Upper lobe of right lung (tissue), 1 donor: Measurements from ENCODE around the gene PRXL2B. TPM values are rescaled to one million over a fixed set of nuclear protein-coding genes. Genes with fewer than 3 reads are reported as not detected.

ENCODE experiments used
- ATAC-seq: fragments of 200-7000 bp; cut with Tn5 transposase; one replicate; pipeline ENCODE4 v1.9.1; 2020; ENCODE audit warnings: mild to moderate bottlenecking, moderate library complexity
- DNase-seq: peaks from one replicate; pipeline ENCODE4 v3.0.0-alpha.2; 2020
- H3K27ac ChIP-seq: fragments of 200-600 bp; one replicate; pipeline ENCODE4 v1.8.0; 2022
- H3K27me3 ChIP-seq: fragments of 200-600 bp; one replicate; pipeline ENCODE4 v1.8.0; 2022; ENCODE audit warnings: mild to moderate bottlenecking
- H3K36me3 ChIP-seq: fragments of 200-600 bp; one replicate; pipeline ENCODE4 v1.8.0; 2022
- H3K4me1 ChIP-seq: fragments of 200-600 bp; one replicate; pipeline ENCODE4 v1.8.0; 2022
- H3K4me3 ChIP-seq: fragments of 200-600 bp; one replicate; pipeline ENCODE4 v1.8.0; 2022; ENCODE audit warnings: mild to moderate bottlenecking
- H3K9me3 ChIP-seq: fragments of 200-600 bp; one replicate; pipeline ENCODE4 v1.8.0; 2022
- intact Hi-C: fragments of 100-400 bp; cut with DNase I; formaldehyde crosslinking; loops from one replicate; pipeline ENCODE4 v1.11.0; 2022
- total RNA-seq: library from RNA; stranded (reverse); fragmentation: NEBNext Ultra II Directional; extraction: Animal tissue kit (Norgen Biotek cat#: 25700); gene quantifications from one replicate; pipeline ENCODE4 v1.2.1, GENCODE V29; 2021
- TF ChIP-seq, protein P1 (sequence below): fragments of 200-600 bp; IDR thresholded peaks from one replicate; pipeline ENCODE4 v1.8.0; 2022; ENCODE audit warnings: antibody characterized with exemption
- donor health status: DM: no; HTN: yes; CAD: no; lungs with severe emphysema.

Gene PRXL2B
- total RNA-seq, 1 donor from 2014 or later, result 25.9 TPM

- H3K4me3 ChIP-seq, result peak overlapping the region; percentile 94
- peak overlapping the region; percentile 98 for H3K27ac ChIP-seq
- intact Hi-C loops, result no loop called here
- peak; percentile 6 for ATAC-seq
- peaks cover 30% of the 10 kb centered on the region for H3K4me1 ChIP-seq
- no peak for DNase-seq
- peaks cover 17% of the 10 kb centered on the region for H3K36me3 ChIP-seq
- no peaks in the 10 kb centered on the region for H3K9me3 ChIP-seq
- no peaks in the 10 kb centered on the region for H3K27me3 ChIP-seq
- TF ChIP-seq, protein P1, sequence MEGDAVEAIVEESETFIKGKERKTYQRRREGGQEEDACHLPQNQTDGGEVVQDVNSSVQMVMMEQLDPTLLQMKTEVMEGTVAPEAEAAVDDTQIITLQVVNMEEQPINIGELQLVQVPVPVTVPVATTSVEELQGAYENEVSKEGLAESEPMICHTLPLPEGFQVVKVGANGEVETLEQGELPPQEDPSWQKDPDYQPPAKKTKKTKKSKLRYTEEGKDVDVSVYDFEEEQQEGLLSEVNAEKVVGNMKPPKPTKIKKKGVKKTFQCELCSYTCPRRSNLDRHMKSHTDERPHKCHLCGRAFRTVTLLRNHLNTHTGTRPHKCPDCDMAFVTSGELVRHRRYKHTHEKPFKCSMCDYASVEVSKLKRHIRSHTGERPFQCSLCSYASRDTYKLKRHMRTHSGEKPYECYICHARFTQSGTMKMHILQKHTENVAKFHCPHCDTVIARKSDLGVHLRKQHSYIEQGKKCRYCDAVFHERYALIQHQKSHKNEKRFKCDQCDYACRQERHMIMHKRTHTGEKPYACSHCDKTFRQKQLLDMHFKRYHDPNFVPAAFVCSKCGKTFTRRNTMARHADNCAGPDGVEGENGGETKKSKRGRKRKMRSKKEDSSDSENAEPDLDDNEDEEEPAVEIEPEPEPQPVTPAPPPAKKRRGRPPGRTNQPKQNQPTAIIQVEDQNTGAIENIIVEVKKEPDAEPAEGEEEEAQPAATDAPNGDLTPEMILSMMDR, result peak; percentile 44
These were observed 31.8 kb upstream of the PRXL2B start for GRCh38 chr1:2554621-2555387.

GRCh38 chr1:2555634-2556276 is 30.8 kb upstream of the PRXL2B start:
- TF ChIP-seq, protein P1, result no peak
- no peaks in the 10 kb centered on the region for H3K9me3 ChIP-seq

GRCh38 chr1:2556277-2556677 is 30.3 kb upstream of the PRXL2B start, which contains the start of gene TNFRSF14:
TNFRSF14 (plus strand) TSS chr1:2556371; CDS start chr1:2556665, 294 bp downstream.
- TF ChIP-seq, protein P1, result no peak
- DNase-seq, result peak; percentile 84
- ATAC-seq, result peak; percentile 48
- Histone ChIP-seq H3K4me3 (peak within 1 kb of the TSS; percentile 94), H3K9me3 (no peaks in the 10 kb centered on the region), H3K4me1 (peaks cover 30% of the 10 kb centered on the region), H3K36me3 (peaks cover 30% of the 10 kb centered on the region), H3K27ac (peak within 1 kb of the TSS; percentile 98), H3K27me3 (no peaks in the 10 kb centered on the region)
- intact Hi-C loops, result no loop called here

More at GRCh38 chr1:2555634-2556276, 30.8 kb upstream of the PRXL2B start:
- Histone ChIP-seq H3K4me1 (peaks cover 30% of the 10 kb centered on the region), H3K36me3 (peaks cover 26% of the 10 kb centered on the region), H3K27ac (peak overlapping the region; percentile 98), H3K27me3 (no peaks in the 10 kb centered on the region), H3K4me3 (peak overlapping the region; percentile 94)
- ATAC-seq, result peak; percentile 78
- DNase-seq, result peak; percentile 94
- intact Hi-C loops, result no loop called here

DNA sequence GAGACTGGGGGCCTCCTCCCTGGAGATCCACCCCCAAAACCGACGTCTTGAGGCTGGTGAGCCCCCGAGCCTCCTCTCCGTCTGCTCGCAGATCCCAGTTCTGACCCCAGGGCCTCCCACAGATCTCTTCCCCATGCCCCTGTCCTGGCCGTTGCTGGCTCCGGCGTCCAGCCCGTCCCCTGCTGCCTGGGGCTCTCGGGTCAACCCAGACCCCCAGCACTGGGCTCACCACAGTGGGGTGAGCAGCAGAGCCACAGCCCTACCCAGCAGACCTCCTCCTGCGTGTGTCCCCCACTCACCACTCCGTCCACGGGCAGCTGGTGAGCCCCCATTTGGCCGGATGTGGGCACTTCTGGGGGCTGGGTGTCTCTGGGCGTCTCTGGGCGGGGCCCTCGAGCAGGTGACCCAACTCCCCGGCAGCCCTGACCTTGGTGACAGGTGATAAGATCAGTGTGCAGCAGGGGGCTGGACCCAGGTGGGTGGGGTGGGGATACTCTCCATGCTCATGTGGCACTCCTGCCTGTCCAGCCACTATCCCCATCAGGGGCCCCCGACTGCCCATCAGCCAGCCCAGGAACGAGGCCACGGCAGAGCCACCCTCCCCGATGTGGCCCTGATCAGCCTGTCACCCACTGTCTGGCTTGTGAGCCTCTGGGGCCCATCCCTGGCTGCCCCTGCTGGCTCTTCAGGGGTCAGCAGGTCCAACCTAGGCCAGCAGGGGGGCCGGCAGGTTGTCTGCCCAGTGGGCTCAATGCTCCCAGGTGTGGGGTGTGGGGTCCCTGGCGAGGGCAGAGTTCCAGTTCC is 29.7 kb upstream of the PRXL2B start:
- Histone ChIP-seq H3K27ac (peak overlapping the region; percentile 98), H3K36me3 (peaks cover 36% of the 10 kb centered on the region), H3K27me3 (no peaks in the 10 kb centered on the region), H3K4me3 (peak overlapping the region; percentile 94), H3K9me3 (no peaks in the 10 kb centered on the region), H3K4me1 (peaks cover 30% of the 10 kb centered on the region)
- ATAC-seq (peak; percentile 37), DNase-seq (peak; percentile 82)
- TF ChIP-seq, protein P1, result no peak
- intact Hi-C loops, result no loop called here
